DND-41 (cell line): ENCODE data around the gene CES4A.

ENCODE experiments used
- EZH2 ChIP-seq: IDR thresholded peaks from 3 replicates; pipeline ENCODE4 v1.6.1; 2012; ENCODE audit warnings: borderline replicate concordance, low read depth, mild to moderate bottlenecking, moderate library complexity, low read length, inconsistent platforms; ENCODE audit not compliant: severe bottlenecking
- TF ChIP-seq, protein P1 (sequence below): IDR thresholded peaks from 2 replicates; pipeline ENCODE4 v1.5.1; 2012; ENCODE audit warnings: borderline replicate concordance, low read length, moderate library complexity, mild to moderate bottlenecking; ENCODE audit not compliant: poor library complexity, severe bottlenecking; ENCODE audit errors: extremely low read depth

DNA sequence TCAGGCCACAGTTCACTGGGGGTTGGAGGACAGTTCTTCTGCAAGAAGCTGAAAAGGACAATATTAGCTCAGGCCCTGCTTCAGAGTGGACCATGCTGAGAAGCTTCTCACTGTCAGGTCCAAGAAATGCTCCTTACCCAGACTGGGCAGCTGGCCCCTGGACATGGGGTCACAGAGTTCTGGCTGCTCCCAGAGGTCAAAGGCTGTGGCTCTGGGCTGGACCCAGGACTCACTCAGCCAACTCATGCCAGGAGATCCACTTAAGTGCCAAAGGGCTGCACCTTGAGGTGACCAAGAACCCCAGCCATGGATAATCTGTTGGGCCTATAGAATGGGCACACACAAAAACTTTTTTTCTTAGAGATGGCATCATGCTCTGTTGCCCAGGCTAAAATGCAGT lies 49.0 kb upstream of the CES4A start:
- TF ChIP-seq, protein P1, sequence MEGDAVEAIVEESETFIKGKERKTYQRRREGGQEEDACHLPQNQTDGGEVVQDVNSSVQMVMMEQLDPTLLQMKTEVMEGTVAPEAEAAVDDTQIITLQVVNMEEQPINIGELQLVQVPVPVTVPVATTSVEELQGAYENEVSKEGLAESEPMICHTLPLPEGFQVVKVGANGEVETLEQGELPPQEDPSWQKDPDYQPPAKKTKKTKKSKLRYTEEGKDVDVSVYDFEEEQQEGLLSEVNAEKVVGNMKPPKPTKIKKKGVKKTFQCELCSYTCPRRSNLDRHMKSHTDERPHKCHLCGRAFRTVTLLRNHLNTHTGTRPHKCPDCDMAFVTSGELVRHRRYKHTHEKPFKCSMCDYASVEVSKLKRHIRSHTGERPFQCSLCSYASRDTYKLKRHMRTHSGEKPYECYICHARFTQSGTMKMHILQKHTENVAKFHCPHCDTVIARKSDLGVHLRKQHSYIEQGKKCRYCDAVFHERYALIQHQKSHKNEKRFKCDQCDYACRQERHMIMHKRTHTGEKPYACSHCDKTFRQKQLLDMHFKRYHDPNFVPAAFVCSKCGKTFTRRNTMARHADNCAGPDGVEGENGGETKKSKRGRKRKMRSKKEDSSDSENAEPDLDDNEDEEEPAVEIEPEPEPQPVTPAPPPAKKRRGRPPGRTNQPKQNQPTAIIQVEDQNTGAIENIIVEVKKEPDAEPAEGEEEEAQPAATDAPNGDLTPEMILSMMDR: no peak
- TF ChIP-seq EZH2: no peak
